Activated naive CD4-positive, alpha-beta T cell treated with anti-CD3 and anti-CD28 coated beads, Interleukin-2, amount 50 U/mL, for 16 hours (primary cell): Measurements from ENCODE around the gene PDCL3.

ENCODE experiments used
- DNase-seq: peaks from one replicate; pipeline ENCODE4 v3.0.0-alpha.2; 2020

Gene PDCL3

DNA sequence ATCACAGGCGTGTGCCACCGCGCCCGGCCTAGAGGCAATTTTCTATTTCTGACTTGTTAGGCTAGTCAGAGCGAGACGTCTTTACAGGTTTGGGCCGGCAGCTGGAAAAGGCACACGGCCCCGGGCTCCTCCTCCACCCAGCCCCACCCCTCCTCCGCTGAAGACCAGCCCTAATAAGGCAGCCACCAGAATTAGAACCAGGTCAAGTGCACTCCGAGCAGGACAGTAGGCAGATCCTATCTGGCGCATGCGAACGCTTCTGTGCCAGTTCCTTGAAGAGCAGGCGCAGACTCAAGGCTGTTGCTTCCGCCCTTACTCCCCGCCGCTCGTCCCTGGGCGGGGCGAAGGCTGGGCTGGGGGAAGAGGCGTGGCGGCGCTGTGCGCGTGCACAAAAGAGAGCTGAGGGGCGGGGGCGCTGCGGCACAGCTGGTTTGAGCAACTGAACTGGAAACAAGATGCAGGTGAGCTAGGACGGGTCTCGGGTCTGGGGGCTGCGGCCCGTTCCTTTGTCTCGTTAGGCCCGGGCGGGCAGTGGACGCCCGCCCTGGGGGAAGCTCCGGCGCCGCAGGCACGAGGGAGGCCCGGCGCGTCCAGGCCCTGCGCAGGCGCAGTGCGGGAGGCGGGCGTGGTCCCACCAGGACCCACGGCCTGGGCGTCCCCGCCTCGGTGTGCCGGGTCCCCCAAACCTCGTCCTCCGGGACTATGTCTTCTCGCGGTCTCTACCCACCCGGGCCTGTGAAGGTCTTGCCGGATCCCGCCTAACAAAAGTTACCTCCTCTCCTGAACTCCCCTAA is at the start of gene PDCL3:
Gene PDCL3, plus strand, starts transcription at position 381 of the 794 bp plus-strand sequence. Its CDS starts 75 bp downstream, at position 456.
- peak; percentile 95 for DNase-seq

DNA sequence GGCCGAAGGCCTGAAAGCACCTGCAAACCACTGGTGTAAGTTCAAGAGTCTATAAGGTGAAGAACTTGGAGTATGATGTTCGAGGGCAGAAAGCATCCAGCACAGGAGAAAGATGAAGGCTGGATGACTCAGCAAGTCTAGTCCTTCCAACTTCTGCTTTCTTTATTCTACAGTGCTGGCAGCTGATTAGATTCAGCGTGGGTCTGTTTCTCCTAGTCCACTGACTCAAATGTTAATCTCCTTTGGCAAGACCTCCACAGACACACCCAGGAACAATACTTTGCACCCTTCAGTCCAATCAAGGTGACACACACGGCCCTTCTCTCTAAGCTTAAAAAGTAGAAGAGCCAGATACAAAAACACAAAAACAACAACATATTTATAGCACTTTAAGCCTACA is 49.1 kb upstream of the PDCL3 start:
- DNase-seq = no peak

DNA sequence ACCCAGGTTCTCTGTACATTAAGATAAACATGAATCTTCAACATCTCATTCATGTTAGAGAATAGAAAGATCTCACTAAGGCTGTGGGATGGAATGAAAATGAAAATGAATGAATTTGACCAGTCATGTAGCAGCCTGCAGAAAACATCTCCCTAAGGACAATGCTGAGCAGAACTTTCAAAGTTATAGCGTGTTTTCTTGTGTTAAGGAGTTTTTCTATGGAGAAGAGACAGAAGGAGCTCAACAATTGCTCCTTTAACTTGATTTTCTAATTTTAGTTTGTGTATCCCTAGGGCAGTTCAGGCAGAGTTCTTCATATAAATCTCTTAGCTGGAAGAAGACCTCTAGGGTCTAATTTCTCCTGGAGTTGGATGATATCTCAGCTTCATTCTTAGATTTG is 45.2 kb upstream of the PDCL3 start:
- no peak for DNase-seq

DNA sequence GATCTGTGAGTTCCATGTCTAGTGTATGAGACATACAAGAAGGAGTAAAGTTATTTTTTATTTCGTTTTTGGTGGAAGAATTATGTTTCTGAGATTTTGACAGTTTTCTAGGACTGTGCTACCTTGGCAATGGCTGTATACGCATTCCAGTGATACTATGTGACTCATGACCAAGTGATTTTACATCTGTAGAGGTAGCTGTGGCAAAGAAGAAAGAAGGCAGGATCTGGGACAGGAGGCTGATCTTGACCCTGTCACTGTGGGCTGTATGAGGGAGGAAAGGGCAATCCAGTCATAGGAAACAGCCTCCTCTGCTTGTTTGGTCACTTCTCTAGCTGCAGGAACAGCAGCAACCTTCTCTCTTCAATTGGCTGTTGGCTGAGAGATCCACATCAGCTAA is 44.0 kb upstream of the PDCL3 start:
- no peak for DNase-seq

DNA sequence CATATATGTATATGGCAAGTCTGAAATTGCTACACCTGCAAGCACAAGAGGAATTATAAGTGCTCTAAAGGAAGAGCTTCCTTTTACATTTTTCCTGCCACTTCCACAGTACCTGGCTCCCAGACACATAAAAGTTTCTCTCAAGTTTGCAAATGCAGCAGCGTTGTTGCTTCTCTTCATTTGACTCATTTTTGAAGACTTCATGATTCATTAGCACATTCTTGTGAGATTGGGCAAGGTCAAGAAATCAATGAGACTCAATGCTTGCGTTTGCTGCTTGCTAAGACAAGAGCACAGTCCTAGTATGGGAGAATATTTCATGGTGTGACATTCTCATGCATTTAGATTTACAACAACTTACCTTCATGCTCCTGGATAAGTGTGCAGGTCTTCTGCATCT is 42.6 kb upstream of the PDCL3 start:
- no peak for DNase-seq

DNA sequence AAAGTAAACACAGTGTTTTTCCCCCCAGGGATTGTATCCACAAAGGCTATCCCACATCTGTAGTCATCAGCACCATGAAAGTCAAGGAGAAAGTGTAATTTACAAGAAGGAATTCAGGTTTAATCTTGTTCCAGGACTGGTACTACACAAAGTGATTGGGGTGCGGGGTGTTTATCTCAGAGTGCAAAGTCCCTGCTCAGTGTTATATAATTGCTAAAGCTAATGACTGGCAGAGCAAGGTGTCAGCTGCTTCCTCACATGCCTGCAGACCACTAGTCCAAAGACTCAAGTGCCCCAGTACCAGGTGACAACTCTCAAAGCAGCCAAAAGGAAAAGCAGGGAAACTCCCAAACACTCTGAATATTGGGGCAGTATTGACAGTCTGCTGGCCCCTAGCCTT is 40.4 kb upstream of the PDCL3 start:
- no peak for DNase-seq

DNA sequence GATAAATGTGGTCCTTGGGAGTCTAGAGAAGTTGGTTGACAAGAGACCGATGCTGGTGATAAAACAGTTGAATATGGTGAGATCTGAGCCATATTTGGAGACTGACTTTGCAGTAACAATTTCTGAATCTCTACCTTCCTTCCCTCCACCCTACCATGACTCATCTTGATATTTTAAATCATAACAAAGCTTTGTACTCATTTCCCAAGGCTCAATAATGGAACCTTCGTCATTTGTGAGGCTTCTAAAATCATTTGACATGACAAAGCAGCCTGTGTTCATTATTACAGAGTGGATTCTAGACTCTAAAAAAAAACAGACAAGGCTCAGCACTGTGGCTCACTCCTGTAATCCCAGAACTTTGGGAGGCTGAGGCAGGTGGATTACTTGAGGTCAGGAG is 38.5 kb upstream of the PDCL3 start:
- no peak for DNase-seq

DNA sequence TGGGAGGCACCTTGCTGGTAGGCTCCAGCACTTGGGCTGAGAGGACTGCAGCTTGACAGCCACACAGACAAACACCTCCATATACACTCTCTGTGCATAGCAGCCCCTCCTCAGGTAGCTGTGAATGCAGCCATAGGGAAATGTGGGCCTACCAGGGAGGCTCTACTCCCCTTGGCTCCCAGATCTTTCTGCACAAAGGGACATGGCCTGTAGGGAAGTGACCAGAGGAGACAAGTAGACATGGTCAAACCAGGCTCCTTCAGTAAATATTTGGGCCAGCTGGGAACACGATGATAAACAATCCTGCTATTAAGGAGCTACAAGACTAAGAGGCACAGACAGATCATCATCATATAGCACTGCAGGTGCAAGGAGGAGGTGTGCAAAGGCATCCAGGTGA is 35.9 kb upstream of the PDCL3 start:
- no peak for DNase-seq

DNA sequence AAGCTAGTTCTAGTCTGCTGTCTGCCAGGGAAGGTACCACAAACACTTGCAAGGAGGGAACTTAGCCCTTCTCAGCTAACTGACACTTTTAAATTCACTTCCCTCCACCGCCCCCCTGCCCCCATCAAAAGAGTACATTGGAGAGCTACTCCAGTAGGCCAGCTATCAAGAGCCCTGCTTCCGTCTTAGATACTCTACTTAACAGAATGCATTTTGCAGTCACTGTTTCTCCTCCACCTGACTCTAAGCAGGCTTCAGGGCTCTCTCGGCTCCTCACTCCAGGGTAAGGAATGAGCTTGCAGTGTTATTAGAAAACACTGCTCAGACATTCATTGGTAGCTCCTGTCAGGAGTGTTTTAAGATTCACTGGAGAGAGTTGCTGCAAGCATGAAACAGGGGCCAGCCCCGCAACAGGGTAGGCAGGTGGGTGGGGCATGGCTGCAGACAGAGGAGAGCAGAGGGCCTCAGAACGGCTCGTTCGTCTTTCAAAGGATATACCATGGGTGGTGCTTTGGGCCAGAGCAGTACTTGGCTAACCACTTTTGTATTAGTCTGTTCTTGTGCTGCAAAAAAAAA is 35.3 kb upstream of the PDCL3 start:
- DNase-seq = no peak

DNA sequence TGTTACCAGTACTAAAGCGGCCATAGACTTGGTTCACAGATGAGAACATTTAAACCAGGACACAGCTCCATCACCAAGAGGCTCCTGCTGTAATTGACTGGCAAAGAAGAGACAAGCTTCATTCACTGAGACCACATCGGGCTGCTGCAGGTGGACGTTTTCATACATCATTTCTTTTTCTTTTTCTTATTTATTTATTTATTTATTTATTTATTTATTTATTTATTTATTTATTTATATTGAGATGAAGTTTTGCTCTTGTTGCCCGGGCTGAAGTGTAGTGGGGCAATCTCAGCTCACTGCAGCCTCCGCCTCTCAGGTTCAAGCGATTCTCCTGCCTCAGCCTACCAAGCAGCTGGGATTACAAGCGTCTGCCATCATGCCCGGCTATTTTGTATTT is 33.6 kb upstream of the PDCL3 start:
- DNase-seq = no peak

DNA sequence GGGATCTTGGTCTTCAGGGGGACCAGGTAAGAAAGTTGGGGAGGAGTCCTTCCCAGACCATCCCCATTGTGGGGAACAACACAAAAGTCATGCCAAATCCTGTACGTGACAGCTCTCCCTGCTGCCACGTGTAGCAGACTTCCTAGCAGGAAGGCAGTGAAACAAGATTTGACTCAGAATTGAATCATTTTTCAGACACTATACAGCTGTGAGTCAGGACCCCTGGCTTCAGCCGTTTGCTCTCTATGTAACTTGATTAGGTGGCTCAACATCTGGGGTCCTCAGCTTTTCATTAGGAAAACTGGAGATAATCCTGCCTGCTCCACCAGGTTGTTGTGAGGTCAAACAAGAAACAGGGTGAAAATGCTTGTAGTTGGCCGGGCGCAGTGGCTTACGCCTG is 32.9 kb upstream of the PDCL3 start:
- no peak for DNase-seq

DNA sequence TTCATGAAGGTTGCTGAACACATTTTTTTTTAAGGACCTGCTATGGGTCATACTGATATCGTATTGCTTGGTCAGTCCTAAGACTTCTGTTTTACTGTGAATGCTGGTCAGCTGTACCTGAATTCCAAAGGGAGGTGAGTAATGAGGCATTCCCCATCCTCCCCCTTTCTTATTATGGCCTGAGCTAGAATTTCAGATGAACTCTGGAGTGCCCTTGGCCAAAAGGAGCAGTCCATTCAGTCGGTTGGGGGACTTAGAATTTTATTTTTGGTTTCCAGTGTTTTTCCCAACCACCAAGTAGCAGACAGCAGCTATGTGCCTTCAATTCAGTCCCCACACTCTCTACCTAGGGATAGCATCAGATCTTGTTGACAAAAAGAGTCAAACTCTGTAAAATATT is 26.9 kb upstream of the PDCL3 start:
- no peak for DNase-seq

DNA sequence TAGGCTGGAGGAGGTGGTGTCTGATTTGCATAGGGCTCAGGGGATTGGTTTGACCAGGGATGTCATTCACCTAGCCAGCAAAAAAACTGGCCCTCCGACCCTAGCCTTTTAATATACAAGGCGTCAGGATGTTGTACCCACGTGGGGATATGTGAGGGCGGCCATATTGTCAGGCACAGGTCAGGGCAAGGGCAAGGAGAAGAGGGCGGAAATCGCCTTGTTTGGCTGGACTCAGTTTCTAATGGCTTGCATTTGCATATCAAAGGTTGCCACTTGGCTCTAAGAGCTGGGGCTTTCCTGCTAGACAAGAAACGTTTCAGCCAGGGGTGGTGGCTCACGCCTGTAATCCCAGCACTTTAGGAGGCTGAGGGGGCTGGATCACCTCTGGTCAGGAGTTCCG is 24.9 kb upstream of the PDCL3 start:
- no peak for DNase-seq

DNA sequence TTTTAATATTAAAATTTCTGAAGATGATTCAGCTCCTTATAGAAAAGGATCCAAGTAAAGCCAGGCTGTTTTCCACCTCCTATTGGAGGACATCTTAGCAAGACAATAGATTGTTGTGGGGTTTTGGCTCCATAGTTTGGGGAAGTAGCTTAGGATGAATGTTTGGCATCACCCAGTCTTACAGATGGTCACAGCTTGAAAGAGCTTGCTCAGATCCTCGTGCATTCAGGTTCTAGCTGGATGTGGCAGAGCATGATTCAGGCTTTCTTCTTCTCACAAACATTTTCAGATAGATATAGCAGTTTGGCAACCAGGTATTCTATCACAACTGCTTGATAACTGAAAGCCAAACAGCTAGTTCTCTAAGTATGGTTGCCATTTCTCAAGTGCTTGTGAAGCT is 23.6 kb upstream of the PDCL3 start:
- no peak for DNase-seq

DNA sequence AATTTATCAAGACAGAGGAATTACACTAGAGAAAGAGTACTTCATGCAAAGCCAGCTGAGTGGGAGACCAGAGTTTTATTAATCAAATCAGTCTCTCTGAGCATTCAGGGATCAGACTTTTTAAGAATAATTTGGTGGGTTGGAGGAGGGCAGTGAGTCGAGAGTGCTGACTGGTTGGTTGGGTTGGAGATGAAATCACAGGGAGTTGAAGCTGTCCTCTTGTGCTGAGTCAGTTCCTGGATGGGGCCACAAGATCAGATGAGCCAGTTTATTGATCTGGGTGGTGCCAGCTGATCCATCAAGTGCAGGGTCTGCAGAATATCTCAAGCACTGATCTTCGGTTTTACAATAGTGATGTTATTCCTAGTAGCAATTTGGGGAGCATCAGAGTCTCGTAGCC is 21.4 kb upstream of the PDCL3 start:
- DNase-seq = no peak

DNA sequence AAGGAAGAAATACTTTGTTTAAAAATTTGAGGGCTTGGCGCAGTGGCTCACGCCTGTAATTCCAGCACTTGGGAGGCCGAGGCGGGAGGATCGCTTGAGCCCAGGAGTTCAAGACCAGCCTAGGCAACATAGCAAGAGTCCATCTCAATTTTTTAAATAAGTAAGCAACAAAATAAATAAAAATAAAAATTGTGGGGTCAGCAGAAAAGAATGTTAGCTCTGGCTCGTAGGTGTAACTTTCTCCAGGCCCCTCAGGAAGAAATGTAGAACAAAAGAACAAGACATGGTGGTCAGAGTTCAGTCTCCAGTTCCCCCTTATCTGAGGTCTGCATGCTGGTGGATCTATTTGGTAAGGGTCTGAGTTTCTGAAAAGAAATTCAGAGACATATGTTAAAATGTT is 20.4 kb upstream of the PDCL3 start:
- no peak for DNase-seq

DNA sequence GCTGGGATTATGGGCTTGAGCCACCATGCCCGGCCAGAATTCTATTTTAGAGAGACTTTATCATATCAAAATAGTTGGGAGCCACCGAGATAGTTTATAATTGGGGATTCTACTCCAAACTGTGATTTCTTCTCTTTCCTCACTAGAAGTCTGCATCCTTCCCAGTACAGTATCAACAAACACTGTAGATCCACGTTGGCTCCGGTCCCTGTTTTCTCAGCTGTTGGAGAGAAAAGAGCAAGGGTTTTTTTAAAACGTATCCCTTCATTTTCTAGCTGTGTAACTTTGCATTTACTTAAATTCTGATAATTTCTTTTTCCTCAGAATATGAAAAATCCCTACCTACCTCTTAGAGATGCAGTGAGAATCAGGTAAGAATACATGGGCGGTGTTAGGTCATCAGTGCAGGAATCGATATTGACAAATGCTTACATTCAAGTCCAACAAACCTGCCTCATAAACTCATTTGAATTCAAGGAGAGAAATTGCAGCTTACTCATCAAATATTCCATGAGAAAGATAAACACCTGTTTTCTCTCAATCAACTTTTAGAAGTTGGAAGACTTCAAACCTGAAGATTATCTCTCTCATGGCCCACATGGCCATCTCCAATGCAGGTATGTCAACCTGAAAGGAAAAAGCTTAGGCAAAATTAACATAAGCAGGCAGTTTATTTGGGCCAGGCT is 17.7 kb upstream of the PDCL3 start:
- DNase-seq = no peak

DNA sequence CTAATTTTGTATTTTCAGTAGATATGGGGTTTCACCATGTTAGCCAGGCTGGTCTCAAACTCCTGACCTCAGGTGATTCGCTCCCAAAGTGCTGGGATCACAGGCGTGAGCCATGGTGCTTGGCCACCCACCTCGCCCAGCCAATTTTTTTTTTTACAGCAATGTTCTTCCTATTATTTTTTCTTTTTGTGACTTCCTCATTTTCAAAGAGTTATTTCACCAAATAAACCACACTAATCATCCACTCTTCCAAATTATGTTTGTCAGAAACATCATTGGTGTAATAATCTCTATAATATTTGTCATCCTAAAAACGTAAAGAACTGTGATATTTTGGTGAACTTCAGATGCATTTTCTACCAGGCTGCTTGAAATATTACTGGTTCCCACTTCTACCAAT is 16.3 kb upstream of the PDCL3 start:
- DNase-seq = no peak

DNA sequence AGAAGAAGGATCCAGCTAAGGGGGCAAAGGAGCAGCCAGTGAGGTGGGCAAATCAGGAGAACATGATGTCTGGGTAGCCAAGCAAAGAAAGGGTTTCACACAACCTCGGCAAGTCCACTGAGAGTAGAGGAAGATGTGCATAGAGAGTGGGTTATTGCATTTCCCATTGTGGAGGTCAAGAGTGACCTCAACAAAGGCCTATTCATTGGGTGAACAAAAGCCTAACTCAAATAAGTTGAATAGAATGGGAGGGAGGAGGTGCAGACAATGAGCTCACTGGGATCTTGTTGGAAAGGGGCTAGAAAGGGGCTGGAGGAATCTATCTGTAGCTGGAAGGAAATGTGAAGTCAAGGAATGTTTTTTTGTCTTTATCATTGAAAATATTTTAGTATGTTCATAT is 14.0 kb upstream of the PDCL3 start:
- no peak for DNase-seq

DNA sequence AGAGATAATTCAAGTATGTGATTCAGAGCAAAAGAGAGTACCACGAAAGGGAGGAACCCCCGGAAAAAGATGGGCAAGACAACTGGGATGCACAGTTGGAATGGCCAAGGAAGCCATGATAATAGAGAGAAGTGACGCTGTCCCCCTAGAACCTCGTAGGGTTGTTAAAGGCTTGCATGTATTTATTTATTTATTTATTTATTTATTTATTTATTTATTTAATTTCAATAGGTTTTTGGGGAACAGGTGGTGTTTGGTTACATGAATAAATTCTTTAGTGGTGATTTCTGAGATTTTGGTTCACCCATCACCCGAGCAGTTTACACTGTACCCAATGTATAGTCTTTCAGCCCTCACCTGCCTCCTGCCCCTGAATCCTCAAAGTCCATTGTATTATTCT is 11.5 kb upstream of the PDCL3 start:
- DNase-seq = no peak

DNA sequence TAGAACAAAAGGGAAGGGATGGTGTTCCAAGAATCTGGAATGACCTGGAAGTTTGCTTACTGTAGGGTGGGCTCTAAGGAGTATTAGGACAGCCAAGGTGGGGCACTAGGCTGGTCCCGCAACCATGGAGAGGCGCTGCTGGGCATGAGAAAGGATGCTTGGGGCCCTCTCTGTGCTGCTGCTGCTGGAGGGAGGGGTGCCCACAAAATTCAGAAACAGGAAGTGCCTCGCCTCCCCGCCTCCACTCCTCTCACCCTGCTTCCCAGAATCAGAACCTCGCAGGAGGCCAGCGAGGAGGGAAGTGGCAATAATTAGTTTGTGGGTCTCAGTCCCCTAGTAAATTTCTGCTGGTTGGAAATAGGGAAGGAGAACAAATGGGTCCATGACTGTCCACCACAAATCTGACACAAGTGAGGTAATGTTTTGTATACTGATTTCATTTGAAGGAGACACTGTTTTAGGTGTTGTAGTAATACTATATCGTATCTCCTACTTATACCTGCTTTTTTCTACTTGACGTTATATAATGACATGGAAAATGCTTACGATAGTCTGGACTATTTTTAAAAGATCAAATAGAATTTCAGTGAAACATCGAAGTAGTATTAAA is 7.9 kb upstream of the PDCL3 start:
- DNase-seq = peak; percentile 33

DNA sequence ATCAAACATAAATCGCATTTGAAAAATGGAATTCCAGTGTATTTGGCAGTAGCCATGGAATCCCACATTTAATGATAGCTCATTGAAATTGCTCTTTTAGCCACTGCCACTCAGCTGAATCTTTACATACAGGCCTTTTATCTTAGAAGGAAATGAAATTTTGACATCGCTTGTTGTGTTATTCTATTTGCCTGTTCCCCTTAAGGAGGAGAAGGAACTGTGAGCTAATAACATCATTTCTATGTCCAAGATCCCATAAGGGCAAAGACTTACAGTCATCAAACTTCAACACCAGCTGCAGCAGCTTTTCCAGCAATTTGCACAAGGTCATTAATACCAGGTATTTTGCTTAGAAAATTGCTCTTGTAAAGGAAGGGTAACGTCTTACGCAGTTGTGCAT is 6.0 kb upstream of the PDCL3 start:
- DNase-seq = no peak

DNA sequence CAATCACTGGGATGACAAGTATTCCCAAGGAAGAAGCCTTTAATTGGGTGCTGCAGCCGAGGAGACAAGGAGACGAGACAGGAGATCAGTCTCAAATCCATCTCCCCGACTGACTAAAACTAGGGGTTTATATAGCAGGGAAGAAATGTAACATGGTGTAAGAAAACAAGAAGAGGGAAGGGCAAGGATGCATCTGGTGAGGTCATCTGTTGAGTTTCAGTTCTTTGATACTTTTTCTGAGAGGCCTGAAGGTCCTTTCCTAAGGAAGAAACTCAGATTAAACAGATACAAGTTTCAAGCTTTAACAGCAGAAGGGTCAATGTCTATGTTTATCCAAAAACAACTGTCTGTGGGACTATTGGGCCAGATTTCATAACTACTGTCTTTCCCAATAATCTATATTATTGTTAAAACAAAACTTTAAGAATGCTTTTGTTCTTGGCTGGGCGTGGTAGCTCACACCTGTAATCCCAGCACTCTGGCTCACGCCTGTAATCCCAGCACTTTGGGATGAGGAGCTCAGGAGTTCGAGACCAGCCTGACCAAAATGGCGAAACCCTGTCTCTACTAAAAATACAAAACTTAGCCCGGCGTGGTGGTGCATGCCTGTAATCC is 2.5 kb upstream of the PDCL3 start:
- DNase-seq = no peak

DNA sequence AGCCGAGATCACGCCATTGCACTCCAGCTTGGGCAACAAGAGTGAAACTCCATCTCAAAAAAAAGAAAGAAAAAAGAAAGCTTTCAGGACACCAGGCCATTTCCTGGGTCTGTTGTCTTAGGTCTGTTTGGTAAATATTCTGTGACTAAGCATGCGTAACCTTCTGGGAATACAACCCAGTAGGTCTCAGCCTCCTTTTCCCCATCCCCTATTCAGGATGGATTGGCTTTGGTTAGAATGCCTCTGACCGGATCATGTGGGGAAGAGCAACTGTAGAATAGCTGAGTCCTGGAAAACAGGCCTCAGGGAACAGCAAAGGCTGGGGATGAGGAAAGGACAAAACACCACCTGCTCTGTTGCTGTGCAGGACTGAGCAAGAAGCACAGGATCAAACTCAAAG is 1.6 kb upstream of the PDCL3 start:
- DNase-seq = no peak
